GM13976 (cell line): ENCODE measurements around the gene BTBD7.

Experiments used
- DNase-seq: peaks from one replicate; pipeline ENCODE4 v3.0.0; 2012; ENCODE audit warnings: low spot score
- in situ Hi-C: fragments of 300-500 bp; cut with MboI; formaldehyde crosslinking; loops from one replicate; pipeline ENCODE4 v1.12.0; 2022; ENCODE audit warnings: low sequenced_read_pairs, mixed read lengths, inconsistent platforms; ENCODE audit not compliant: unreplicated experiment
- TF ChIP-seq, protein P1 (sequence below): IDR thresholded peaks from 2 replicates; pipeline ENCODE4 v1.5.1; 2012; ENCODE audit warnings: borderline replicate concordance, mild to moderate bottlenecking; ENCODE audit not compliant: insufficient read depth; ENCODE audit errors: extremely low read depth, missing control alignments, control extremely low read depth

BTBD7 gene

DNA sequence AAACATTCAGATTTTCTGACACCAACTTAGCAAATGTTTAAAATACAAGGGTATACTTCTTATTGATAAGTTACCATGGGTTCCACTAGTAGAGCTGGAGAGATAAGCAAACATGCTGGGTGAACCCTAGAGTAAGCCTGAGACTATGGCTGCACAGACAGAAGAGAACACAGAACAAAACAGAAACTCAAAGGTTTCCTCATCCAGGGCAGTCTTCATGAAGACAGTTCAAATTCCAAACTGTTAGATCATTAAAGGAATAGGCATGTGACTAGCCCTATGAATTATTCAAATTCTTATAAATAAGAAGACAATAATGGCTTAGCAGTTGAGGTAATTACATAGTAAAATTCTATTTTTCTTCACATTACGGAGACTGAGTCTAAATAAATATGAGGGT is 28.1 kb downstream of the BTBD7 start:
- TF ChIP-seq, protein P1, sequence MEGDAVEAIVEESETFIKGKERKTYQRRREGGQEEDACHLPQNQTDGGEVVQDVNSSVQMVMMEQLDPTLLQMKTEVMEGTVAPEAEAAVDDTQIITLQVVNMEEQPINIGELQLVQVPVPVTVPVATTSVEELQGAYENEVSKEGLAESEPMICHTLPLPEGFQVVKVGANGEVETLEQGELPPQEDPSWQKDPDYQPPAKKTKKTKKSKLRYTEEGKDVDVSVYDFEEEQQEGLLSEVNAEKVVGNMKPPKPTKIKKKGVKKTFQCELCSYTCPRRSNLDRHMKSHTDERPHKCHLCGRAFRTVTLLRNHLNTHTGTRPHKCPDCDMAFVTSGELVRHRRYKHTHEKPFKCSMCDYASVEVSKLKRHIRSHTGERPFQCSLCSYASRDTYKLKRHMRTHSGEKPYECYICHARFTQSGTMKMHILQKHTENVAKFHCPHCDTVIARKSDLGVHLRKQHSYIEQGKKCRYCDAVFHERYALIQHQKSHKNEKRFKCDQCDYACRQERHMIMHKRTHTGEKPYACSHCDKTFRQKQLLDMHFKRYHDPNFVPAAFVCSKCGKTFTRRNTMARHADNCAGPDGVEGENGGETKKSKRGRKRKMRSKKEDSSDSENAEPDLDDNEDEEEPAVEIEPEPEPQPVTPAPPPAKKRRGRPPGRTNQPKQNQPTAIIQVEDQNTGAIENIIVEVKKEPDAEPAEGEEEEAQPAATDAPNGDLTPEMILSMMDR, result no peak
- DNase-seq, result no peak
- in situ Hi-C loops, result no loop called here

DNA sequence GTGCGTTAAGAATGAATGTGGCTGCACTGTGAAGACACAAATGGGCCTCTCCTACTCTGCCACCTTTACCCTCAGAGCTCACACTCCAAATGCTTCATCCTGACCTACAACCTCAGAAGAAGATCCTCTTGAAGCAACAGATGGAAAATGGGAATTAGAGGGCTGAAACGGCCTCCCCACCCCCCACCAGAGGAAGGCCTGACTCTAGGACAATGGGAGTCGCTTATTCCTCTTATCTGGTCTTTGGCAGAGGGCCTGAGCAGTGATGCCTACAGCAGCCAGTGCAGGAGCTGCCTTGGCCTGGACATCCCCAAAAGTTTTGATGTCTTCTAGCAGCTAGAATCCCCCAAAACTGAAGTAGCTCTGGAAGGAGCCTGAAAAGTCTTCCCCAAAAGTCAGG is 29.2 kb downstream of the BTBD7 start:
- in situ Hi-C loops, result no loop called here
- TF ChIP-seq, protein P1, result no peak
- DNase-seq, result no peak

DNA sequence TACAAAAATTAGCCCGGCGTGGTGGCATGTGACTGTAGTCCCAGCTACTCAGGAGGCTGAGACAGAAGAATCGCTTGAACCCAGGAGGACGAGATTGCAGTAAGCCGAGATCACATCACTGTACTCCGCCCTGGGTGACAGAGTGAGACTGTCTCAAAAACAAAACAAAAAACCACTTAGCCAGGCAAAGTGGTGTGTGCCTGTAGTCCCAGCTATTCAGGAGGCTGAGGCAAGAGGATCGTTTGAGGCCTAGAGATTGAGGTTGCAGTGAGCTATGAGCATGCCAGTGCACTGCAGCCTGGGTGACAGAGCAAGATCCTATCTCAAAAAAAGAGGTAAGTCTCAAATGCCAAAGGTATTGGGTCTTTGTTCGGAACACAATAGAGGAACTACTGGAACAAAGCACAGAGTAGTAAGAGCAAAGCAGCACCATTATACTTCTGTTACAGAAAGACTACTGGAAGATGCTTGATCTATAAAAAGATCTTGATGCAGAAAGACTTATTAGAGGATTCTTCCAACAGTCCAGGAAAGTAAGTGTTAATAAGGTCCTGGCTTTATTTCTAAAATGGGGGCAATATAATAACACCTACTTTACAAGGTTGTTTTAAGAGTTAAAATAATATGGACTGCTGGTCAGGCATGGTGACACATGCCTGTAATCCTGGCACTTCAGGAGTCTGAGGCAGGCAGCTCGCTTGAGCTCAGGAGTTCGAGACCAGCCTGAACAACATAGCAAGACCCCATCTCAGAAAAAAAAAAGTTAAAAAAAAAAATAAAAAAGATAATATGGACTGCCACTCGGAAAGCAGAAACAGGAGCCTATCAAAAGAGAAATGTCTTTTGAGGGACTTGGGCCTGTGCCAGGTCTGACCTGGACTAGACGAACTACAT is 29.9 kb downstream of the BTBD7 start:
- no peak for DNase-seq
- in situ Hi-C loops, result no loop called here
- TF ChIP-seq, protein P1, result no peak

DNA sequence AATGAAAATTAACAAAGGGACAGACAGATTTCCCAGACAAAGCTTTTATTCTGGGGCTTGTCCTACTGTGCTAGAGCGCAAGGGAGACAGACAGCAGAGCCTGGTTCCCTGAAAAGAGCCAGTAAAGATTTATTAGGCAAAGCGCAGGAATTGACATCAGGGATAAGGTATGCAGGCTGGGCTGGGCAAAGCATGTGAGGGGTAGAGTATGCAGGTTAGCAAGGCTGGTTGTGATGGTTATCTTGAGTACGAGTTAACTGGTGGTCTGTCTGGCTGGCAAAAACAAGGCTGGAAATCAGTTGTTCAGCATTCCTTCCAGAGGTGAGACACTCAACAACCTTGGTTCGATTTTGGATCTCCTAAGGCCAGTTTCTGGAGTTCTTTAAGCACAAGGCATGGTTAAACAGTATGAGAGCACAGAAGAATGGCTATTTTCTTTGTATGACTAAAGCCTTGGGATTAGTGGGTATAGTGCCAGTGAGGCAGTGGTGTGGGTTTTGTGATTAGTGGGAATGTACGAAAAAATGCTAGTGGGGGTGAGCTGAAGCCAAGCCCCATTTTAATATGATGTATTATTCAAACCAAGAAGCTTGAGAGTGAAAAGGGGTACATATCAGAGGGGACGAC is 30.9 kb downstream of the BTBD7 start:
- DNase-seq, result no peak
- TF ChIP-seq, protein P1, result no peak
- in situ Hi-C loops, result no loop called here

DNA sequence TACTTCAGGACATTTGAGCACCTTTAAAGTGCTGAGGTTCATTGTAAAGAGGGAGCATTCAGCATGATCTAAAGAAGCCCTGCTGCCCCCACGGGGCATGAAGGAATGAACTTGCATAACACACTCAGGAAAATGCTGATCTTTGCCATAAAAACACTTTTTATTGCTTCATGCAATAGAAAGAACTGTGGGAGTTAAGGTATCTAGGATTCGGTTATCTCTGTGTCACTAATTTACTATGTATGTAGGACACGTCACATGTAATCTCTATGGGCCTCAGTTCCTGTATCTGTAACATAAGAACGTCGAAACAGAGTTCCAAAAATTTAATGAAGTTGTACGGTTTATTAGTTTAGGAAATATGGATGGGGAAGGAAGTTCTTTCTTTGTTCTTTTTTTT is 33.0 kb downstream of the BTBD7 start:
- DNase-seq, result no peak
- TF ChIP-seq, protein P1, result no peak
- in situ Hi-C loops, result no loop called here

DNA sequence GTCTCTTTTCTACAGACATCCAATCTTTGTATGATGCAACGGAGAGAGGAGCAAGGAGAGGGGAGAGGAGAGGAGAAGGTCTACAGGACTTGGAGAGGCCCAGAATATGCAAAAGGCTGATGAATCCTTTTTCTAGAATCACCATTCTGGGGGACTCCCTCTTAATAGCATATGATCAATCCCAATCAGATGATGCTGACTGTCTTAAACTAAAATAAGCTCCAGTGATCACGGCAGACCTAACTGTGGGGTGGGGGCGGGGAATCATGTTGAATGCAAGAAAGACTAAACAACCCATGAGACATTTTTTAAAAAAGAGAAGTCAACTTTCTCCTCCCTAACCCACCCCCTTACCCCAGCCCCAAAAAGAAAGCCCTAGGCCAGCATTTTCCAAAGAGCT is 33.4 kb downstream of the BTBD7 start:
- TF ChIP-seq, protein P1, result no peak
- in situ Hi-C loops, result no loop called here
- DNase-seq, result no peak
